CD14-positive monocyte (primary cell): ENCODE measurements around the gene PLCB3. TPM values are rescaled to one million over a fixed set of nuclear protein-coding genes. Genes with fewer than 3 reads are reported as not detected.

Source experiments
- DNase-seq, 3 donors: peaks; one replicate each; pipeline ENCODE4 v3.0.0-alpha.2; 2011 to 2022
- H2AFZ ChIP-seq: 2 replicates; pipeline ENCODE4 v1.6.0; 2012; ENCODE audit warnings: mild to moderate bottlenecking, low read depth, low read length, inconsistent platforms; ENCODE audit not compliant: insufficient read depth, poor library complexity, severe bottlenecking
- H3K27ac ChIP-seq, 2 donors: 1 replicate in 1 of 2; 2 replicates in 1 of 2; pipeline ENCODE4 v1.5.1; 2012 to 2013; ENCODE audit warnings: low read length in 2 of 2, control low read depth in 1 of 2, inconsistent platforms in 1 of 2, low read depth in 1 of 2, mild to moderate bottlenecking in 1 of 2
- H3K27me3 ChIP-seq, 2 donors: one replicate each; pipeline versions ENCODE4 v1.6.0 to v1.6.1; 2011 to 2013; ENCODE audit warnings: low read length in 2 of 2; ENCODE audit not compliant: control insufficient read depth in 2 of 2, insufficient read depth in 2 of 2
- H3K36me3 ChIP-seq, 2 donors: replicated peaks in 1 of 2; 1 replicate in 1 of 2; 2 replicates in 1 of 2; pipeline versions ENCODE4 v1.5.1 to v1.6.1; 2012 to 2013; ENCODE audit warnings: low read length in 2 of 2, control low read depth in 1 of 2, inconsistent platforms in 1 of 2, mild to moderate bottlenecking in 1 of 2; ENCODE audit not compliant: insufficient read depth in 2 of 2, control insufficient read depth in 1 of 2
- H3K4me1 ChIP-seq, 2 donors: 1 replicate in 1 of 2; 2 replicates in 1 of 2; pipeline versions ENCODE4 v1.5.1 to v1.6.1; 2012 to 2013; ENCODE audit warnings: low read length in 2 of 2, control low read depth in 1 of 2, inconsistent platforms in 1 of 2, mild to moderate bottlenecking in 1 of 2, moderate library complexity in 1 of 2; ENCODE audit not compliant: insufficient read depth in 2 of 2, control insufficient read depth in 1 of 2
- H3K4me2 ChIP-seq: replicated peaks from 2 replicates; pipeline ENCODE3; 2012; ENCODE audit warnings: low read length, moderate library complexity, mild to moderate bottlenecking; ENCODE audit not compliant: poor library complexity, severe bottlenecking; ENCODE audit errors: extremely low read depth
- H3K4me3 ChIP-seq, 3 experiments: fragments of 200-600 bp in 1 of 3; sonication (generic) in 1 of 3; replicated peaks in 1 of 3; 1 replicate in 2 of 3; 2 replicates in 1 of 3; pipeline ENCODE4 v1.5.1; 2011 to 2013; ENCODE audit warnings: low read length in 3 of 3, mild to moderate bottlenecking in 3 of 3, control low read depth in 2 of 3, low read depth in 2 of 3, inconsistent platforms in 1 of 3, moderate library complexity in 1 of 3
- H3K79me2 ChIP-seq: 2 replicates; pipeline ENCODE4 v1.6.0; 2012; ENCODE audit warnings: mild to moderate bottlenecking, control low read depth, inconsistent platforms, low read length, moderate library complexity; ENCODE audit not compliant: insufficient read depth
- H3K9ac ChIP-seq: 2 replicates; pipeline ENCODE4 v1.6.0; 2017; ENCODE audit warnings: low read length, mild to moderate bottlenecking; ENCODE audit not compliant: insufficient read depth, poor library complexity, severe bottlenecking
- H3K9me3 ChIP-seq, 2 donors: replicated peaks in 1 of 2; 1 replicate in 1 of 2; 2 replicates in 1 of 2; pipeline versions ENCODE4 v1.5.1 to v1.6.1; 2012 to 2013; ENCODE audit warnings: low read length in 2 of 2, control low read depth in 1 of 2; ENCODE audit not compliant: control insufficient read depth in 1 of 2, insufficient read depth in 1 of 2
- H4K20me1 ChIP-seq: 2 replicates; pipeline ENCODE4 v1.6.0; 2012; ENCODE audit warnings: mild to moderate bottlenecking, low read length, control low read depth, moderate library complexity; ENCODE audit not compliant: insufficient read depth
- H3K27ac Mint-ChIP-seq, 7 donors: one replicate each; pipeline ENCODE4 v1.8.0; 2020; ENCODE audit warnings: mild to moderate bottlenecking in 7 of 7, mixed read lengths in 7 of 7, moderate library complexity in 6 of 7, inconsistent platforms in 2 of 7
- H3K27me3 Mint-ChIP-seq, 3 donors: one replicate each; pipeline ENCODE4 v1.8.0; 2021 to 2022; ENCODE audit warnings: low read depth in 3 of 3, mild to moderate bottlenecking in 3 of 3, mixed read lengths in 3 of 3, moderate library complexity in 3 of 3, inconsistent platforms in 1 of 3
- H3K36me3 Mint-ChIP-seq, 2 donors: one replicate each; pipeline ENCODE4 v1.8.0; 2020; ENCODE audit warnings: mixed read lengths in 2 of 2, inconsistent platforms in 1 of 2, mild to moderate bottlenecking in 1 of 2
- H3K4me1 Mint-ChIP-seq: one replicate; pipeline ENCODE4 v1.8.0; 2020; ENCODE audit warnings: mild to moderate bottlenecking, mixed read lengths
- H3K4me3 Mint-ChIP-seq, 2 donors: one replicate each; pipeline ENCODE4 v1.8.0; 2020; ENCODE audit warnings: mild to moderate bottlenecking in 2 of 2, mixed read lengths in 2 of 2, moderate library complexity in 1 of 2
- H3K9me3 Mint-ChIP-seq, 7 donors: one replicate each; pipeline ENCODE4 v1.8.0; 2020 to 2022; ENCODE audit warnings: mixed read lengths in 7 of 7, mild to moderate bottlenecking in 6 of 7, moderate library complexity in 6 of 7, inconsistent platforms in 2 of 7
- WGBS: methylation state at CpG from one replicate; pipeline ENCODE4 v1.1.5; 2013; ENCODE audit warnings: missing lambda C conversion rate; ENCODE audit not compliant: insufficient coverage; 5-methylcytosine and 5-hydroxymethylcytosine counted together
- intact Hi-C, 2 donors: fragments of 100-400 bp; cut with micrococcal nuclease; formaldehyde crosslinking; loops; one replicate each; pipeline versions ENCODE4 v1.15.0 to v1.15.1; 2023
- polyA plus RNA-seq, 3 donors: library from polyadenylated mRNA; depleted of rRNA in 1 of 3; unstranded in 2 of 3; stranded (reverse) in 1 of 3; fragments of 300-500 nt in 2 of 3; fragments of >200 nt in 1 of 3; fragmentation: Illumina TruSeq in 2 of 3; gene quantifications; 1 replicate in 2 of 3; 2 replicates in 1 of 3; pipeline ENCODE4 v1.2.3, GENCODE V29; 2012 to 2021
- TF ChIP-seq, protein P1 (sequence below): fragments of 200-600 bp; IDR thresholded peaks from one replicate; pipeline ENCODE4 v1.8.0; 2022; ENCODE audit warnings: antibody characterized with exemption, mild to moderate bottlenecking

Gene PLCB3
- polyA plus RNA-seq, 3 donors = 1.1 to 17.8 (median 1.4) TPM

DNA sequence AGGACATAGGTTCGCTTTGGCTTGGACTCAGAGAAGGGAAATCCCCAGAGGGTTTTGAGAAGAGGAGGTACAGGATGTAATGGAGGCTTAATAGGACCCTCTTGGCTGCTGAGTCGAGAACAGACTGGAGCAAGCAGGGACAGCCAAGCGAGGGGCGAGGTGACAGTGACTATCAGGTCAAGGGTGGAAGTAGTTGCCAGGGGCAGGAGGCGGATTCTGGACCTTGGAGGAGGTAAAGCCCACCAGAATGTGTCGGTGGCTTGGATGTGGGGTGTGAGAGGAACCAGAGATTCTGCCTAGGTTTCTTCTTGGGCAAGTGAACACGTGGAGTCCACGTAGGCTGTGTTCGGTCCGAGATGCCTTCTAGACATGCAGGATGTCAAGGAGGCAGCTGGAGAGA is 61.6 kb downstream of the PLCB3 start:
- Histone ChIP-seq H3K36me3 (peaks cover 38 to 52% of the 10 kb centered on the region in 2 donors), H3K4me3 (no peak overlapping the region), H3K27me3 (no peaks in the 10 kb centered on the region), H3K79me2 (peaks cover 48% of the 10 kb centered on the region), H3K27ac (peak overlapping the region in 1 of 2 donors; percentile 21), H4K20me1 (peaks cover 72% of the 10 kb centered on the region), H3K9me3 (no peaks in the 10 kb centered on the region), H3K4me2 (no peak overlapping the region), H3K4me1 (peaks cover 16 to 24% of the 10 kb centered on the region in 2 donors), H2AFZ (no peak overlapping the region), H3K9ac (no peak overlapping the region)
- Mint-ChIP-seq H3K9me3 (no peaks in the 10 kb centered on the region), H3K4me3 (no peak overlapping the region), H3K36me3 (peaks cover 35 to 63% of the 10 kb centered on the region in 2 donors), H3K27me3 (peaks cover 0 to 1% (median 0%) of the 10 kb centered on the region in 3 donors), H3K27ac (peak overlapping the region in 5 of 7 donors; percentile 35 to 80 (median 77)), H3K4me1 (peaks cover 25% of the 10 kb centered on the region)
- no peak for DNase-seq
- TF ChIP-seq, protein P1, sequence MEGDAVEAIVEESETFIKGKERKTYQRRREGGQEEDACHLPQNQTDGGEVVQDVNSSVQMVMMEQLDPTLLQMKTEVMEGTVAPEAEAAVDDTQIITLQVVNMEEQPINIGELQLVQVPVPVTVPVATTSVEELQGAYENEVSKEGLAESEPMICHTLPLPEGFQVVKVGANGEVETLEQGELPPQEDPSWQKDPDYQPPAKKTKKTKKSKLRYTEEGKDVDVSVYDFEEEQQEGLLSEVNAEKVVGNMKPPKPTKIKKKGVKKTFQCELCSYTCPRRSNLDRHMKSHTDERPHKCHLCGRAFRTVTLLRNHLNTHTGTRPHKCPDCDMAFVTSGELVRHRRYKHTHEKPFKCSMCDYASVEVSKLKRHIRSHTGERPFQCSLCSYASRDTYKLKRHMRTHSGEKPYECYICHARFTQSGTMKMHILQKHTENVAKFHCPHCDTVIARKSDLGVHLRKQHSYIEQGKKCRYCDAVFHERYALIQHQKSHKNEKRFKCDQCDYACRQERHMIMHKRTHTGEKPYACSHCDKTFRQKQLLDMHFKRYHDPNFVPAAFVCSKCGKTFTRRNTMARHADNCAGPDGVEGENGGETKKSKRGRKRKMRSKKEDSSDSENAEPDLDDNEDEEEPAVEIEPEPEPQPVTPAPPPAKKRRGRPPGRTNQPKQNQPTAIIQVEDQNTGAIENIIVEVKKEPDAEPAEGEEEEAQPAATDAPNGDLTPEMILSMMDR = no peak
- WGBS = 100% methylated on average over 10 of the region's 10 CpGs
- intact Hi-C loops = no loop called here

DNA sequence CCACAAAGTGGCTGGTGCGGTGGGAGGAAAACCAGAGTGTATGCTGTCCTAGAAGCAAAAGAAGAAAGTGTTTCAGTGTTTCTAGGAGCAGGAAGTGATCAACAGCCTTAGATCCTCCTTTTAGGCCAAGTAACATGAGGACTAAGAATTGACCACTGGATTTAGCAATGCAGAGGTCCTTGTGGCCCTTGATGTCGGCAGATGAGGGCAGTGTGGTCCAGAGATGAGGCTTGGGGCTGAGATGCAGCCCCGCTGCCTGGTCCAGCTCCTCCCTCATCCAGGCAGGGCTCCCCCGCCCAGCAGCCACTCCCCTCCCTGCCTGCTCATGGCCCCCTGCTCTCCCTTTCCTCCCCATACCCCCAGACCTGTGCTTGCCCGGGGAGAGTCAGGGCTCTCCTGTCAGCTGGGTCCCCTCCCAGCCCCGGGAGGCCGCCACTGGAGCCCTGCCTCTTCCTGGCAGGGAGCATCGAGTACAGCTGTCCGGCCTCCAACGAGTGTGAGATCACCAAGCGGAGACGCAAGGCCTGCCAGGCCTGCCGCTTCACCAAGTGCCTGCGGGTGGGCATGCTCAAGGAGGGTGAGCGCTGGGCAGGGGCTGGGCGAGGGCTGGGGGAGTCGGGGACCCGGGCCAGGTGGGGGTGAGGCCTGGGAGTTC is 62.3 kb downstream of the PLCB3 start:
- no peaks in the 10 kb centered on the region for H3K9me3 ChIP-seq
- peak overlapping the region in 5 of 7 donors; percentile 14 to 80 (median 54) for H3K27ac Mint-ChIP-seq
- peaks cover 0 to 1% (median 0%) of the 10 kb centered on the region in 3 donors for H3K27me3 Mint-ChIP-seq
- no peak overlapping the region for H3K9ac ChIP-seq
- no peak overlapping the region for H3K4me3 Mint-ChIP-seq
- H3K4me1 Mint-ChIP-seq = peaks cover 27% of the 10 kb centered on the region
- no peak for DNase-seq
- no peak overlapping the region for H3K4me3 ChIP-seq
- TF ChIP-seq, protein P1 = no peak
- peaks cover 33 to 60% of the 10 kb centered on the region in 2 donors for H3K36me3 Mint-ChIP-seq
- no peaks in the 10 kb centered on the region for H3K9me3 Mint-ChIP-seq
- peaks cover 16 to 30% of the 10 kb centered on the region in 2 donors for H3K4me1 ChIP-seq
- no peak overlapping the region for H3K4me2 ChIP-seq
- intact Hi-C loops = no loop called here
- H3K36me3 ChIP-seq = peaks cover 36 to 51% of the 10 kb centered on the region in 2 donors
- WGBS = 88% methylated on average over 12 of the region's 18 CpGs
- peak overlapping the region in 1 of 2 donors; percentile 21 for H3K27ac ChIP-seq
- peaks cover 67% of the 10 kb centered on the region for H4K20me1 ChIP-seq
- peaks cover 44% of the 10 kb centered on the region for H3K79me2 ChIP-seq
- H3K27me3 ChIP-seq = no peaks in the 10 kb centered on the region
- no peak overlapping the region for H2AFZ ChIP-seq
